Hematopoietic multipotent progenitor cell treated with erythropoietin and hydrocortisone succinate and interleukin-3 and kit ligand, for 15 days (in vitro differentiated cells): ENCODE measurements around the gene TRIM7.

Source experiments
- DNase-seq: peaks from one replicate; pipeline ENCODE4 v3.0.0-alpha.2; 2015; ENCODE audit warnings: low spot score

The TRIM7 gene

DNA sequence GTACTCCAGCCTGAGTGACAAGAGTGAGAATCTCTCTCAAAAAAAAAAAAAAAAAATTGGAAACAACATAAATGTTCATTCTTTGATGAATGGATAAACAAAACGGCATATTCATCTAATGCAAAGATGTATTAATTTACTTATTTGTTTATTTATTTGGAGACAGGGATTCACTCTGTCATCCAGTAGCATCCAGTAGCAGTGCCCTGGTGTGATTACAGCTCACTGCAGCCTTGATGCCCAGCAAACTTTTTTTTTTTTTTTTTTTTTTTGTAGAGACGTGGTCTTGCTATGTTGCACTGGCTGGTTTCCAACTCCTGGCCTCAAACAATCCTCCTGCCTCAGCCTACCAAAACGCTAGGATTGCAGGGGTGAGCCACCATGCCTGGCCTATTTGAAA is 33.2 kb downstream of the TRIM7 start:
- DNase-seq = no peak

DNA sequence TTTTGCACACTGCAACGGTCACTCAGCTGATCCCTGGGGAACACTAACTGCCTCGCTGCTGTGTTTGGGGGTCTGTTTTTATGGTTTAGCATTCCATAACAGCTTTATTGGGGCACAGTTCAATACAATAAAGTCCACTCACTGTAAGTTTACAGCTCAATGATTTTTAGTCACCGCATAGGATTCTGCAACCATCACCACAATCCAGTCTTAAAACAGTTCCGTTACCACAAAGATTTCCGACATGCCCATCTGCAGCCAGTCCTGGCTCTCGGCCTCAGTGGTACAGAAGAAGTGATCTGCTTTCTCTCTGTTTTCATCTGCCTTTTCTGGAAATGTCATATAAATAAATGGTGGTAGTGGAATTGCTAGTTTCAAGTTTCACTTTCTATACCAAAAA is 34.0 kb downstream of the TRIM7 start:
- no peak for DNase-seq

DNA sequence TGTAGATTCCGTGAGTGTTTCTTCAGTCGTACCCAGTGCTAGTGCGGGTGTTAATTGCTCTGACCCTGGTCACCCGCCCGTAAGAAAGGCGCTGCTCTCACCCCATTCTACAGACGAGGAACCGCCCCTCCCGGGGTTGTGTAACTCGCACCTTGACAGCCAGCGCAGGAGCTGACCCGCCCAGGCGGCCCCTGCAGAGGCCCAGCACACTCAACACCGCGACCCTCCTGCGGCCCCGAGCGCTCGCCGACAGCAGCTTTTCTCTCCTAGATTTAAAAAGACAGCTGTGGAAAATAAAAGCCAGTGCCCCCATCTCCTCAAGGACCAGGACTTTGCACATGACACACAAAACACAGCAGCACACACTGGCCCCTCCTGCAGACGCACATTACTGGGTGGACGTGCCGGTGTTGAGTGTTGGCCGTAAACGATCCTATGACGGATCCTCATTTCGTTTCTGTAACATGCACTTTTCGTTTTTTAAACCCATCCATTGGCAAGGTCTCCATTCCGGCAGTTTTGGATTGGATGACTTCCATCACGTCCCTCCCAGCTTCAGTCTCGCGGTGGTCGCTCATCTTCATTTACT is 34.7 kb downstream of the TRIM7 start:
- DNase-seq = no peak

DNA sequence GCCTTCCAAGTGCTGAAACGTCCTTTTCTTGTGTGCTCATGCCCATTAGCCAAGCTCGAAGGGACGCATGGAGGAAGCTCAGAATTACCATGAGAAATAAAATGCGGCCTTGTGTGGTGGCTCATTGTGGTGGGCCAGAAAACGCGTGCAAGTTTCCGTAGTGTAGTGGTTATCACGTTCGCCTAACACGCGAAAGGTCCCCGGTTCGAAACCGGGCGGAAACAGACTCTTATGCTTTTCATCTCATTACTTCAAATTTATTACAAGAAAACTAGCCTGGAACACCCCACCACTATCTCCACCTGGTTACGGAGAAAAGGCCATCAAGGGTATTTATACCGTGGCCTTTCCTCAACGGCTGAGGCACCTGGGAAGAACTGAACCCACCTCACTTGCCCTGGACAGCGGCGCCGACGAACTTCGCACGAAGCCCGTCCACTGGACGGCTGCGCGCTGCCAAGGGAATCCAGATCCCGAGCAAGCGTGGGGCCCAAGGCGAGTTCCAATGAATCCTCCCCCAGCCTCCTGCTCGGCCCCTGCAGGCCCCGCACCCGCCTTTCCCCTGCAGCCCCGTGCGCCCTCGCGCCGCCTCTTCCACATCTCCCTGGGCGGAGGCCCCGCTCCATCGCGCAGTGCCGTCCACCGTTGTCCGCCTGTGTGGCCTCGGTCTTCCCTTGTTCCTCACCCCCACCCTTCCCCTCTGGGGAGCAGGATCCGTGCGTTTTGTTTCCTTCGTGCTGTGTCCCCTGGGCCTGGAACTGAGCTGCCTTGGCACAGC is 35.3 kb downstream of the TRIM7 start:
- DNase-seq = peak; percentile 50

- no peak for DNase-seq
Observed at GRCh38 chr5:181168595-181169118, 36.3 kb downstream of the TRIM7 start.

DNA sequence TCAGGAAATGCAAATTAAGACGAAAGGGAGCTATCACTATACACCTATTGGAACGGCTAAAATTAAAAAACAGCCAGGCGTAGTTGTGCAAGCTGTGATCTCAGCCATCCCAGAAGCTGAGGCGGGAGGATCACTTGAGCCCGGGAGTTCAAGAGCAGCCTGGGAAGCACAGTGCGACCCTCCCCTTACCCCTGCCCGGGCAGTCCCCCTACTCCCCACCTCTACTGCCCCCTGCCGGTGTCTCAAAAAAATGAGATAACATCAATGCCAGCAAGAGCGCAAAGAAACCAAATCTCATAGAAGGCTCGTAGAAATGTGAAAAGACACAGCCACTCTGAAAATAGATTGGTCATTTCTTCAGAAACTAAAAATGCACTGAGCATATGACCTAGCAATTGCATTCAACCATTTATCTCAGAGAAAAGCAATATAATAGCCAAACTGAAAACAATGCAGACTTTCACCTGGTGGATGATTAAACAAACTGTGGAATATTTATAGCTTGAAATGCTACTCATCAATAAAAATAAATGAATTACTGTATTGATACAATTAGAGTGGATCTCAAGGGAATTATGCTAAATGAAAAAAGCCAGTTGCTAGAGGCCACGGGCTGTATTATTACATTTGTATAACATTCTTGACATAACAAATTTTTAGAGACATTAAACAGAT is 37.0 kb downstream of the TRIM7 start:
- peak; percentile 52 for DNase-seq

GRCh38 chr5:181166812-181167733 is 37.9 kb downstream of the TRIM7 start:
- no peak for DNase-seq

GRCh38 chr5:181164076-181164952 is 40.7 kb downstream of the TRIM7 start:
- no peak for DNase-seq

DNA sequence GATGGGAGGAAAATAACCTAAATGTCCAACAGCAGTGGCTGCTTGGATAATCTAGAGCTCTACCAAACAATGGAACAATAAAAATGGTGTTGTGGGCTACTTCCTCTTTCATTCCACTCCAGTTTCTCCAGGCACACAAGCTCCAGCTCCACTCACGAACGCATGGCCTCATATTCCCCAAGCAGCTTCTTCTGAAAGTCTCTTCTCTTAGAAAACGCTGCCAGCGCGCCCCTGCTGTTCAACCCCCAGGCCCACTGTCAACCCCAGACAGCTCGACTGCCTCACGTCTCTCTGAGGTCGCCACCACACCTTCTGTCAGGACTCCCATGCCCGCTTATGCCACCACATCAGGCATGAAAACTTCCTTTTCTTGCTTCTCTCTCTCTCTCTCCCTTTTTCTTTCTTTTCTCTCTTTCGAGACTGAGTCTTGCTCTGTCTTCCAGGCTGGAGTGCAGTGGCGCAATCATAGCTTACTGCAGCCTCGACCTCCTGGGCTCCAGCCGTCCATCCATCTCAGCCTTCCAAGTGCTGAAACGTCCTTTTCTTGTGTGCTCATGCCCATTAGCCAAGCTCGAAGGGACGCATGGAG is 41.4 kb downstream of the TRIM7 start:
- no peak for DNase-seq

DNA sequence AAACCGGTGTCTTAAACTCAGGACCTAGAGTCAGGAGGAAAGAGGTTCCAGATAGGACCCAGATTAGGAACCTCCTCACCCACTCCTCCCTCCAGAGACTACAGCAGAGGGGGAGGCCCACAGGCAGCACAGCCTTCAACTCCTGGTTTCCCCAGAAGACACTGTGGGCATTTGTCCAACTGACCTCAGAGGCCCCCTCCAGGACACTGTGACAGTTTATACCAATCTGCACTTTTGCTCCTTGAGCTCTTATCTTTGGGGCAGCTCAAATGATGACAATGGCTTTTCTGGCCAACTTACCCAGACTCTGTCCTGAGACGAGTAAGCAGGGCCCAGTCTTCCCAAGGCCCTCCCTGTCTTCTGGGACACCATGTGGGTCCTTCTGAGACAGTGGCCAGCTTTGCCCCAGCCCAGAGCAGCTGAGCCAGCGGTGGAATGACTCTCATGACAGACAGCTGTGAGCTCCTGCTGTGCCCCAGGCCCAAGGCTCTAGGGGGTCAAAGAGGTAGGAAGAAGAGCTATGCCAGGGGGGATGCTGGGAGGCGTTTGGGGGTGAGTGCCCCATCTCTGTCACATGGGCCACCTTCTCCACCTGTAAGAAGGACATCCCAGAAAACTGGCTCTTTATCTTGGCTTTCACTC is 43.3 kb downstream of the TRIM7 start:
- DNase-seq = no peak

DNA sequence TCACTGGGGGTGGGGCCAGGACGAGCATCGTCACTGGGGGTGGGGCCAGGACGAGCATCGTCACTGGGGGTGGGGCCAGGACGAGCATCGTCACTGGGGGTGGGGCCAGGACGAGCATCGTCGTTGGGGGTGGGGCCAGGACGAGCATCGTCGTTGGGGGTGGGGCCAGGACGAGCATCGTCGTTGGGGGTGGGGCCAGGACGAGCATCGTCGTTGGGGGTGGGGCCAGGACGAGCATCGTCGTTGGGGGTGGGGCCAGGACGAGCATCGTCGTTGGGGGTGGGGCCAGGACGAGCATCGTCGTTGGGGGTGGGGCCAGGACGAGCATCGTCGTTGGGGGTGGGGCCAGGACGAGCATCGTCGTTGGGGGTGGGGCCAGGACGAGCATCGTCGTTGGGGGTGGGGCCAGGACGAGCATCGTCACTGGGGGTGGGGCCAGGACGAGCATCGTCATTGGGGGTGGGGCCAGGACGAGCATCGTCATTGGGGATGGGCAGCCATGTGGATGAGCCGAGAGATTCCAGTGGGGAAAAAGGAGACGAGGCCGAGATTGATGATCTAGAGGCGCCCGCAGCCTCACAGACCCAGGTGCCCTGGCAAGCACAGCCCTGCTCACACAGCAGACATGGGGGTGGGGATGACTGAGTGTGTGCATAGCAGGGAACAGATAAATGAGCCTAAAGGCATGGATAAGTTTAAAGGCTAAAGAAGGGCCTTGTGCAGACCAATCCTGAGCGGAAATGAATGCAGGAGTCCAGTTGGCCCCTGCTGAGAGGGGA is 44.1 kb downstream of the TRIM7 start:
- DNase-seq = peak; percentile 68

DNA sequence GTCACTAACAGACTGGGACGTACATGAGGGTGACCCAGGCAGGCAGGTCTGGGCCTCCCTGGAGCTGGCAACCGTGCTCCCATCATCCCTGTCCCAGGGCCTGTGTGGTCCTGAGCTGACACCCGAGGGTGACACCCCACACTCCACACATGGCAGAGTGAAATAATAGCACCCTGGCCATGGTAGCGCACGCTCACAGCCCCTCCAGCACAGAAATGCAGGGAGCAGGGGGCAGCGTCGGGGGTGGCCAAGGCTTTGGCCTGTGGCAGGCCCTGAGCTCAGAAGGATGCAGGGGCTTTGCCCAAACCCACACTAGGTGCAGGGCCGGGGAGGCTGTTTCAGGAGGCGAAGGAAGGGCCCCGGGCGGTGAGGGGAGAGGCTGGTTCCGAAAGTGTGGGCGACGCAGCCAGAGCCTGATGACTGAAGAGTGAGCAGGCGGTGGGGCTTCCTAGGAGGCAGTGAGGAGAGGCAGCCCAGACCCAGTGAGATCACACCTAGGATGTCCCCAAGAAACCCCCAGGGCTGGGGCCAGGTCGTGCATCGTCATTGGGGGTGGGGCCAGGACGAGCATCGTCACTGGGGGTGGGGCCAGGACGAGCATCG is 44.7 kb downstream of the TRIM7 start:
- peak; percentile 77 for DNase-seq

GRCh38 chr5:181159286-181160151 is 45.5 kb downstream of the TRIM7 start:
- DNase-seq = peak; percentile 91

GRCh38 chr5:181158869-181159268 is 46.1 kb downstream of the TRIM7 start:
- no peak for DNase-seq

DNA sequence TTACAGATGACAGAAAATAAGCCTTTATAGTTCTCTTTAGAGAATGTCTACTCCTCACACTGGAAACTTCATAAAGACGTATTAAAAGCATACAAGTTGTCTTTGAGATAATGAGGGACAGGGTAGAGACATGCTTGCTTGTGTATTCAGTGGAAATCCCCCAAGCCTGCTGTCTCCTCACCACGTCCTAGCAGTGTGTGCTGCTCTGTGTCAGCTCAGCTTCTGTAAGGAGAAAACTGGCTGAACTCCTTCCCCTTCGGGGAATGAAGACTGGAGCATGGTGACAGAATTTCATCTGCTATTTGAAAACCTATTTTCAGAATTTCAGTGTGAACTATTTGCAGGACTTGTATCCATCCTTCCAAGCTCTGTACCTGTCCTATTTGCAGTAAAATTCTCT is 48.2 kb downstream of the TRIM7 start:
- DNase-seq = no peak

DNA sequence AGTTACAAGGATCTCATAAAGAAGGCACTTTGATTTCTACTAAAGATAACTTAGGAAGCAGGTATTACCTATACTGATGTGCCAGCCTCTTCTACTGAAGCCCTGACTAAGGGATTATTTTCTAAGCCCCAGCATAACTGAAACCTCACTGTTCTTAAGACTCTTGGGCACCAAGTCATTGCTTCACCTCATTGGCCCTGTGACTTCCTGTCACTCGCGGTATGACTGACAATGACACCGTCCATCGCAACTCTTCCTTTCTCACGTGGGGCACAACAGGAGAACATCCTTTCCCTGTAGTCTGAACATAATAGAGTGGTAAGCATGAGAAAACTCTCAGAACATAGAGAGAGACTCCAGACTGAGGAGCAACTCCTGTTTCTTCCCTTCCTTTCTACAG is 51.2 kb downstream of the TRIM7 start:
- DNase-seq = no peak

DNA sequence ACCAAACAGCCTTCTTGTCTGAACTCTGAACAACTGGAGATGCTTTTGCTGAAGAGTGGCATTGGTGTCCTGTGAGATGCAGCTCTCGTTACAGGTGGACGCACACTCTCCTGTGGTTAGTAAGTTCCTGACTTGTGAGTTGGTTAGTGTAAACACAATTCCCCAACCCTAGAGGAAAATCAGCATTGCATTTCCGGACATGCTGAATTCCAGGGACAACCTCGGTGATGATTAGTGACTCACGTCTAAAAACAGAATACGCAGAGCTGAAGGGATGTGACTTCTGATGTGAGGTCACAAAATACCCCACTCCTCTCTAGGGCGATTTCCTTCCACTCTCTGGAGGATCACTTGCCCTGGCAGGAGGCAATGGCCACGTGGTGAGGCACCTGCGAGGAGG is 52.6 kb downstream of the TRIM7 start:
- DNase-seq = no peak

GRCh38 chr5:181151146-181151545 is 53.9 kb downstream of the TRIM7 start:
- DNase-seq = no peak
